Activated naive CD8-positive, alpha-beta T cell treated with anti-CD3 and anti-CD28 coated beads, Interleukin-2, amount 50 U/mL, for 16 hours (primary cell): ENCODE data around the gene EPHA1.

Source experiments
- DNase-seq: peaks from one replicate; pipeline ENCODE4 v3.0.0-alpha.2; 2020; ENCODE audit warnings: low read depth, low spot score

EPHA1 gene

DNA sequence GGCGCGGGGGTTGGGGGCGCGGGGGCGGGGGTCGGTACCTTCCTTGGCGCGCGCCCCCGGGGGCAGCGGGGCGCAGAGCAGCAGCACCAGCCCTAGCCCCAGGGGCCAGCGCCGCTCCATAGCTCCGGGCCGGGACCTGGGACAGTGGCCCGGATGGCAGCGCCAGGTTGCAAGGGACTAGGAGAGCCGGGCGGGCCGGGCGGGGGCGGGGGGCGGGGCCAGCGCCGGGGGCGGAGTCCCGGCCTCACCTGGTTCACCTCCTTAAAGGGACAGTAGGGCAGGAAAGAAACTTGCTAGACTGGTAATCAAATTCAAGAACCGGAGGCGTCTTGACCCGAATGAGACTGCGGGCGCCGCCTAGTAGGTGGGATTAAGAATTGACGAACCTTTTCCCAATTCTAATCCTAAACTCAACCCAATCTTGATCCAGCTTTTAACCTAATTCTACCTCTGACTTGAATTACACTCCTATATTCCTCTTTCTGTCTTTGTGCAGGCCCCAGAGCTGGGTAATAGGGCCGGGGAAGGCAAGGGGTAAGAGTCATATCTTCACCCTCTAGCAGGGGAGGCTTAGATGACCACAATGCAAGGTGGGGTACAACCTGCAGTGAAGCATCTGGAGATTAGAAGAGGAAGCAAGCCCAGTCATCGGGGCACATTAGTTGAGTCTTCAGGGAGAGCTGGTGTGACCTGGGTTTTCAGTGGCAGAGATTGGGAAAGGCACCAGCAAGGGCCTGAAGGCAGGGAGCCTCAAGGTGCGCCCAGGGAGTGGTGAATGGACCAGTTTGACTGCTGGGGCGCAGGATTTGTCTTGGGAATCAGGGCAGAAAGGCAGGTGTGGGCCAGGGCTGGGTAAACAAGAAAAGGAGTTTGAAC lies at the start of gene EPHA1:
Gene EPHA1, minus strand, starts transcription at position 171 of the 876 bp plus-strand sequence. Its CDS starts 51 bp downstream, at position 120.
- no peak for DNase-seq

DNA sequence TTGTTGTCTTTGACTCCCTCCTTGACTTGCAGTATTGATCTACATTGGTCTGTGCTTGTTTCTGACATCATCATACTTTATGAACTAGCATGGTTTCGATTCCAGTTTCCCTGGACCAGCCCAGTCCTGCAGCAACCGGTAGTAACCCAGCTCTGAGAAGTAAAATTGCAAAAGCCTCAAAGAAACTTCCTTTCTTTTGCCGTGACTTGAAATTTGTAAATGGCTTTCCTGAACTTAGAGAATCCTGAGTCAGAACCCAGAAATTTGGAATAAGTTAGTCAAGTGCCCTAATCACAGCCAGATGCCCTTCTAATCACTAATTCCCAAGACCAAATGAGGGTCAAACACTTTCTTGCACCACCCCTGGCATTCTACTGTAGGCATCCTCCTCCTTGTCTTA lies 49.6 kb upstream of the EPHA1 start:
- no peak for DNase-seq

DNA sequence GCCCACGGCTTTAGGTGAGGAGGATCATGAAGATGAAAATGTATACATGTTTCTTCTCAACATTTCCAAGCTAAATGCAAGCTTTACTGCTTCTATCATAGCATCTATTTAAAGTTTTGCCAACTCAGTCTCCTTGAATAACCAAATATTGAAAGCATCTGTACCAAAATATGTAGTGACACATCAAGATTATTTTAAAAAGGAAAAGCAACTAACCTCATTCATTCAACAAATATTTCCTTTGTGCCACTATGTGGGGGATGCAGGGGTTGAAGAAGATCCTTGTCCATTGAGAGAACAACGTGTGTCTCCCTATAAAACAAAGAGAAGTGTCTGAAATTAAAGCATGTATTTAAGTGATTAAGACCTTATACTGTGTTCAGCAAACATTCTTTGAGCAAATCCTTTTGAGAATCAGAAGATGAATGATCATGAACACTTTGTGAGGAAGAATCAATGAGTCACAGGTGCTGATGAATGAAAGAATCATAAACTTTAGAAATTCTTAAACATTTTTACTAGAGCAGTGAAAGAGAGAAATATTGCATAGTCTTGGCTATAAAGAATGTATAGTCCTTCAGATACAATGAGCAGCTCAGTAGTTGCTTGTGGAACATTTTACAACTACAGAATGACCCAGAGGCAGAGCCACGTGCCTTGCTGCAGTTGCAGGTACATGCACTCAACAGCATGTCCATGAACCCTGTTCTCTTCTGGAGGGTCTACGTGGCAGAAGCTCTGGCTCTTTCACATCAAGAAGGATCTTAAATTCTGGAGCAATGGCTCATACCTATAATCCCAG lies 48.5 kb upstream of the EPHA1 start:
- no peak for DNase-seq

DNA sequence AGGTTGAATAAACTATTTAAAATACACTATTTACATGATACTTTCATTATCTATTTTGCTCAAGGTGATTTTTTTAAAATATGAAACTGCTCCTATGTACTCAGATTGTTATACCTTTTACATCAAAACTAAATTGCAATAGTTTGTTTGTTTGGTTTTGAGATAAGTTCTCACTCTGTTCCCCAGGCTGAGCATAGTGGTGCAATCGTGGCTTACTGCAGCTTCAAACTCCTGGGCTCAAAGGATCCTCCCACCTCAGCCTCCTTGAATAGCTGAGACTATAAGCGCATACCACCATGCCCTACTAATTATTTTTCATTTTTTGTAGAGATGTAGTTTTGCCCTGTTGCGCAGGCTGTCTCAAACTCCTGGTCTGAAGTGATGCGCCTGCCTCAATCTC lies 47.3 kb upstream of the EPHA1 start:
- DNase-seq: no peak

DNA sequence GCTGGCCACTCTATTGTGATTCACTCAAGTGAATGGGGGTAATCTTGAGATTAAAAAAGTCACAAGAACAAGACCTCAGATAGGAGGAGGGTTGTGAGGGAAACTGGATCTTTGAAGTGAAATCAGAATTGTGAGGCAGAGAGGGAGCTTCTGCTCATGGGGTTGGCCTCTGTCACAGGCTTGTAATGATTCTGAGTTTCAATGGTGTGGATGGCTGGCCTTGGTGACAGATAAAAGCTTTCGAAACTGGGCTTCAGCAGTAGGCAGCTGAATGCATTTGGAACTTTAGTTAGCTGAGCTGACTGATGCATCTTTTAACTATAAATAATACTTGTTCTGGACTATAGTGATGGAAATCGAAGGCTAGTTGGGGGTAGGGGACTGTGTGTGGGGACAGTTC lies 46.8 kb upstream of the EPHA1 start:
- DNase-seq: no peak

DNA sequence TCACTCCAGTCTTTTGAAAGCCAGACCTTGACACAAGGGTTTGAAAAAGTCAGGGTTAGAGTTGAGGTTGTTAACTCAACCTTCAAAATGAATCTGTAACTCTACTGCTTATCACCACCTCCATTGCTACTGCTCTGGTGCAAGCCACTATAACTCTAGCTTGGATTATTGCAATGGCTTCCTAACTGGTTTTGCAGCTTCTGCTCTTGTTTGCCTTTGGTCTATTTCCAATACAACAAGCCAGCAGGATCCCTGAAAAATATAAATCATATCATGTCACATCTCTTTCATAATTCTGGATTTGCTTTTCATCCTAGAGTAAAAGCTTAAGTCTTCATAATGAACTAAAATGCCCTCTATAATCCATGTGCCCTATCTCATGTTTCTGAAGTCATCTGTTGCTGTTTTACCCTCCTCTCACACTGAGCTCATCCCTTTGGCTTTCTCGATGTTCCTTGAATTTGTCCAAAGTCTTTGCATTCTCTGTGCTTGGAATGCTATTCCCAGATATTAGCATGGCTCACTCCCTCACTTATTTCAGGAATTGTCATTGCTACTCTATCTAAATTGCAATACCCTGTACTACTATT lies 45.5 kb upstream of the EPHA1 start:
- no peak for DNase-seq

DNA sequence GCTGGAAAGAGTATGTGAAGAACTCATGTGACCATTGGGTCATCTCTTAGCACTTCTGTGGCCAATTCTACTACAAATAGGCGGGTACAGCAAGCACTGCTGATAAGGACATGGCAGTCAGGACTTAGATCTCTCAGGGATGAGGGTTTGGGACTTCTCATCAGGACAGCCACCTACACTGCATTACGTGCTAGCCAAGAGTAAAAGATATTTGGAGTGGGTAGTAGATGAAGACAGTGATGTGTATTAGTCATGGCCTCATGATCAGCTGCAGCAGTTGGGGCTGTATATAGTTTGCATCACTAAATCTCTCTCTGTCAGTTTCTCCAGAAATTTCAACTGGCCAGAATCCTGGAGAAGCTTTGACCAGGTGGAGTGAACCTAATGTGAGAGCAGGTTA lies 43.8 kb upstream of the EPHA1 start:
- DNase-seq: no peak

DNA sequence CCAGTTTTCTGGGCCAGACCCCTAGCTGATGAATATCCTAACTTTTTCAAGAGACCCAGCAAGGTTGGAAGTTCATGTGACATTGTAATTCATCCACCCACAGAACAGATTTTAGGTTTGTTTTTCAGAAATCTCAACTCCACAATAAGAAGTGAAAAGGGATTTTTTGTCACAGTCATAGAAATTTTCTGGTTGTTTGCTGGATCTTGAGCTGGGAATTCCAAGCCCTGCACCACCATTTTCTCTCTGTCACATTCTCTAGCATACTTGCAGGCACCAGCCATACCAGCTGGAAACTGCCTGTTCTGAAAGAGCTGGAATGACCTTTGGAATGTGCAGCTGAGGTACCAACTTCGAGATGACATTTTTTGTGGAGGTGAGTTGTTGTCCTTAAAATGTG lies 43.1 kb upstream of the EPHA1 start:
- no peak for DNase-seq

DNA sequence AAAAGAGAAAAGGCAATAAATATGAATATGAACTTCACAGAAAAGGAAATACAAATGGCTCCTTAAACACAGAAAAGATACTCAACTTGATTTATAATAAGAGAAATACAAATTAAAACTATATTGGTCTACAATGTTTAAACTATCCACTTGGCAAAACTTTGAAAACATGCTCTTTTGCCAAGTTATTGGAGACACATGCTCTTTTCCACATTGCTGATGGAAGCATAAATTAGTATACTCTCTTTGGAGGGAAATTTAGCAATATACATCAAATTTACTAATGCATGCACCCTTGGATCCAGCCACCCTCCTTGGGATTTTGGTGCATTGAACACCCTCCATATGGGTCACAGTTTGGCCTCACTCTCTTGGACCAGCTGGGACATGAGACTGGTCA lies 42.5 kb upstream of the EPHA1 start:
- no peak for DNase-seq

DNA sequence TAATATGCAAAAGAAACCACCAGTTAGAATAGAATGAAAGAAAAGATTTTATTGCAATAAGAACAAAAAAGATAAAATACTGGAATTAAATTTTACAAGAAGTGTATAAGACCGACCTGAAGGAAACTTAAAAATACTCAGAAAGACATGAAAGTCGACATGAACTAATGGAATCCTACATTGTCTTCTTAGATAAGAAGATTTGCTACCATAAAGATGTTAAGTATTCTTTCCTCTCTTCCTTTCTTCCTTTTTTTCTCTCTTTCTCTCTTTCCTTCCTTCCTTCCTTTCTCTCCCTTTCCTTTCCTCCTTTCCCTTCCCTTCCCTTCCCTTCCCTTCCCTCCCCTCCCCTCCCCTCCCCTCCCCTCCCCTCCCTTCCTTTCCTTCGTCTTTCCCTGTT lies 41.1 kb upstream of the EPHA1 start:
- DNase-seq: no peak

DNA sequence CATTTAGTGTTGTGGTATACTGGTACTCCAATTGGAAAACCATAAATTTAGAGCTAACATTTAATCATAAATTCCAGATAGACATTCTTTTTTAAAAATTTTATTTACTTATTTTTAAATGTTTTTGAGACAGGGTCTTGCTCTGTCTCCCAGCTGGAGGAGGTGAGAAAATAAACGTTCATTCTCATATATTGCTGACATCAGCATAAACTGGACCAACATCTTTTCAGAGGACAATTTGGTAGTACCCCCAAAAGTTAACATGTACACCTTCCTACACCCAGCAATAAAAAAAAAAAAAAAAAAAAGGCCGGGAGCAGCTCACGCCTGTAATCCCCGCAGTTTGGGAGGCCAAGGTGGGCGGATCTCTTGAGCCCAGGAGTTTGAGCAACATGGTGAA lies 39.8 kb upstream of the EPHA1 start:
- DNase-seq: no peak

DNA sequence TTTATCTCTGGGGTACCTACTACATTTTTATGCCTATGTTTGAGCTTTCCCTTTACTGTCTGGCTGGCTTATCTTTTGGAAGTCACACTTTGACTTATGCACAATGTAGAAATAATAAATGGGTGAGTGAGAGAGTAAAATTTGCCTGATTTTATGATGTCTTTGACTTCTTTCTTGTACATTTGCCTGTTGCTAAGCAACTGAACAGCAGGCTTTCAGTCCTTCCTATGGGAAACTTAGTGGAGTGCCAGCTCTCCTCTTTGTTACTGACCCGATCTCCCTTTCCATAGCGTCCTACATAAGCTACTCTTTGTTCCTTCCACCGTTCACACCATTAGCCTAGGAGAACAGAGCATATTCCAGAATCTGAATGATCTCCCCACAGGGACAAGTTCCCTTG lies 38.8 kb upstream of the EPHA1 start:
- no peak for DNase-seq

DNA sequence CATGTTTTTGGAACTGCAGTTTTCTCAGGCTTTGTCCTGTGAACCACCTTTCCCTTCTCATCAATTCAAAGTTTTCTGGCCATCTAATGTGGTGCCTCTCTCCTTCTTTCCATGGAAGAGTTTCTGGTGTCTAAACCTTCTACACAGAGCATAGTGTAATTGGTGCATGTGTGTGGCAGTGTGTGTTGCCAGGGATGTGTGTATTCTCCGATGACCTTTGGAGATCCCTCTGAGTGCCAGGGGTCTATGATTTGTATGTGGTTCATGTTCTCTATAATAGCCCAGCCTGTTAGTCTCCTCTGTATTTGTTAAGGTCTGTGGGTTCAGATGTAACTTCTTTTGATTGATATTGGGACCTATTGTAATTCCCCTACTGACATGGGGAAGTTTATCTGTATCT lies 36.1 kb upstream of the EPHA1 start:
- no peak for DNase-seq

DNA sequence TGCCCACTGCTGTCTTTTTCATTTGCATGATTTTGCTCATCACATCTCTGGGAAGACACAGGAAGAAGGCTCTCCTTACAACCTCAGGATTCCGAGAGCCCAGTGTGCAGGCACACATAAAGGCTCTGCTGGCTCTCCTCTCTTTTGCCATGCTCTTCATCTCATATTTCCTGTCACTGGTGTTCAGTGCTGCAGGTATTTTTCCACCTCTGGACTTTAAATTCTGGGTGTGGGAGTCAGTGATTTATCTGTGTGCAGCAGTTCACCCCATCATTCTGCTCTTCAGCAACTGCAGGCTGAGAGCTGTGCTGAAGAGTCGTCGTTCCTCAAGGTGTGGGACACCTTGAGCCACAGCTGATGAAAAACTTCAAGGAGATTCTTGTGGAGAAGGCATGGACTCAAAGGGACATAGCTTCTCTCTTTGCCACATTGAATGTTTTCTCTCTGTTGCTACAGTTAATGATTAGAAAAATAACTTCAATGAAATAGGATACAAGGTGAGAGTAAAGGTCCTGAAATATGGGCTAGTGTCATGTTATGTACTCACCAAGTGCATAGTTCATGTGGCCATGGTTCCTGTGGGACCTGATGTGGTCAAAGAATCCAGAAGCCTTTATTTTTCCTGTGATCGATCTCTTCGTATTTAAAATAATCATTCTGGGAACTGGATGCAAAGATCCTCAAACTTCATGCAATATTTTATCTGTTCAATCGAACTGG lies 35.6 kb upstream of the EPHA1 start:
- DNase-seq: no peak

DNA sequence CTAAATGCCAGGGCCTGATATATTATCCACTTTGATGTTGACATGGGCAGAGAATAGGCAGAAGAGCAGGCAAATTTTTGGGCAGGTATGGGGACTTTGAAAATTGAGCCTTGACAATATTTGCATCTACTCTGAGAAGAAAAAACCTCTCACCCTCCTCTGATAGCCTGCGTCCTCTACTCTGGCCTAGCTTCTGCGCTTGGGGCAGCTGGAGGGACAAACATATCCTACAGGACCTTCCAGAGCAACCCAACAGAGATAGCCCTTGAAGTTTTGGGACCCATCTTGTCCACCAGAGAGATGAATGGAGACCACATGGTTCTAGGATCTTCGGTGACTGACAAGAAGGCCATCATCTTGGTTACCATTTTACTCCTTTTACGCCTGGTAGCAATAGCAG lies 34.5 kb upstream of the EPHA1 start, which contains the start of gene TAS2R60:
Gene TAS2R60, plus strand, starts transcription at position 301 of the 400 bp plus-strand sequence. Its CDS starts 0 bp downstream, at position 301.
- DNase-seq: no peak

DNA sequence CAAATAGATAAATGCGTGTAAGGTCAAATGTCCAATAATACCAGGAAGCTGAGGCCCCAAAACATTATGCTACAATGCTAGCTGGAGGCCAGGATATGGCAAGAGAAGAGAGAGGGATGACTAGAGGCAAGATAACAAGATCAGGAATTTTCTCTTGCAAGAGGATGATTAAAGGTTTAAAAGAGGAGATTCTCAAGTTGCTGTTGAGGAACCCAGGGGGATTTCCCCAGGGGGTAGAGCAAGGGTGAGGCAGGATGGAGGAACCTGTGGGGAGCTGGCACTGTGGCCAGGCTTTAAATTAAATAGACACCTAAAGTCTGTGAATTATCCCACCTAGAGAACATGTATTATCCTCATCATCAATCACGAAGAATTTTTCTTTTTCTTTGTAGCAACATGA lies 31.2 kb upstream of the EPHA1 start:
- no peak for DNase-seq

DNA sequence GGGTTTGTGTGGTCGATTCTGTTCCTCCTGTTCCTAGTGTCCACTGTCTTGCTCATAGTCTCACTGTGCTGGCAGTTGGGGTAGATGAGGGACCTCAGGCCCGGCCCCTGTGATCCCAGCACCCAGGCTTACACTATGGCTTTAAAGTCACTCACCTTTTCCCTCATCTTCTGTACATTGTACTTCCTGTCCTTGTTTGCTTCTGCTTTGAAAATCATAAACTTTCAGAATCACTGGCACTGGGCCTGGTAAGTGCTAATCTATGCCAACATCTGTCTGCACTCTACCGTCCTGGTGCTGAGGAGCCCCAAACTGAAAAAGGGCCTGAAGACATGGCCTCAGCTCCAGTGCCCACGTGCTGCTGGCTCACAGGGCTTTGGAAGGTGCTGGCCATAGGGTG lies 28.9 kb upstream of the EPHA1 start:
- no peak for DNase-seq

DNA sequence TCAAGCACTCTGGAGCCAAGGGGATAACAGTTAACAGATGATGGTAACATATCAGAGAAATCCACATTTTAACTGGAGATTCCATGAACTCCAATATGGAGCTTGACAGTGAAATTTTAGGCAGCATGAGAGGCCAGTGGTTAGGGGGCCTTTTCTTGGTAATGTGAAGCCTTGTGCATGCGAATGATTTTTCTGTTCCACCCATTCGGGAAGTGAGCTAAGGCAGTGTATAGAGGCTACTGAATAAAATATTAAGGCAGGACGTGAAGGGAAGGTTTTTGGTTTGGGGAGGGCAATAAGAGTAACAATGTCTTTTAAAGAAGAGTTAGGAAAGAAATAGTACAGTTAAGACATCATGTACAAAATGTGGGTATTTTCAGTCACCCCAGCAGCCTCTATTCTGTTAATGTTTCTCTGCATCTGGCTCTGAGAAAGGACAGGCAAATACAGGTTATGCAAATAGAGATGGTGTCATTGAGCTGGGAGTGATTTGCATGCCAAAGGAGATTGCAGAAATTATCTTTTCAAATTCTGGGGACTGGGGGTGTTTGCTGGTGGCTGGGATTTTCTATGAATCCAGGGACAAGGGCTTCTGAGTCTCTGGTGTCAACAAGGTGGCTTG lies 27.8 kb upstream of the EPHA1 start:
- DNase-seq: no peak

DNA sequence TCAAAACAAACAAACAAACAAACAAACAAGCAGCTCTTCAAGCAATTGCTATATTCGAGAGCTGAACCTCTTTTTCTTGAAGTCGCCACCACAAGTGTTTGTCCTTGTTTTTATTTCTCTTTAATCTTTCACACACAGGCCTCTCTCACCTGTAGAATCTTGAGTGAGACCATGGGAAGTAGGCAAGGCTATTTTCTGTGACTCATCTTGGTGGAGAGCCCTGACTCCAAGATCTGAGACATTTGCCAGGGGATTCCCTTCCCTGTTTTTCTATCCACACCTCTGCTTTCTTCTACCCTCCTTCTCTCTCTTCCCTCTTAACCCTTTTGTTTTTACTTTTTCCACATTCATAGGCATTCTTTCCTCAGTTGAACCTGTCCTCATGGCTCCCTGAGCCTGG lies 26.6 kb upstream of the EPHA1 start:
- no peak for DNase-seq

DNA sequence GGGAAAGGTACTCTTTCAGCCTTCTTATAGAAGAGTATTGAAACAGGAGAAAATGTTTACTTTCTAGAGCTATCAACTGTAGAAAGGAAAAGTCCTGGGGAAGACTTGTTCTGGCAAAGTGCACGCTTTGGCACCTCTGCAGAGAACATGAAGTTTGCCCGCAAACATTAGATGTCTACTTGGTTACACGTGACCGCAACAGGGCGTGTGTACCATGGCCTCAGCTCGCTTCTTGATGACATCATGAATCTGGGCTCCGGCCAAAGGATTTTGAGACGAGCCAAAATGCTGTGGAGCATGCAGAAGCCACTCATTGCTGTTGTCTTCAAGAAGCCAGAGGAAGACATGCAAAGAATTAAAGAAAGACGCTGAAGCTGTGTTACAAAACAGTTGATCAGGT lies 26.0 kb upstream of the EPHA1 start:
- DNase-seq: no peak

DNA sequence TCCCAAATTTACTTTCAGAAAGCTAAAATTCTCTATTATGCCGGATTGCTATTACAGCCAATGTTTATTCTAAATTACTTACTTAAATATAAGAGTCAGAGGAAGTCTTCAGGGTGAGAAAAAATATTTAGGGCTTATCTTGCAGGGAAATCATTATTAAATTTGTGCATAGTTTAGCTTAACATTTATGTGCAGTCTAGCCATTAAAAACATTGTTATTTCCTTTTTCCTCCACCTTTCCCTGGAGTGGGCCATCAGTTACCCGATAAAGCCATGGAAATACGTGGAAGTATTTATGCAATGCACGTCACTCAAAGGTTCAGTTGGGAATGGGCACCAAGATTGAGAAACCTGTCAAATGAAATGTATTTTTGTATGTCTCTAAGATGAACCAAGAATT lies 25.1 kb upstream of the EPHA1 start:
- no peak for DNase-seq
